Measurements from ENCODE around the gene PTPRK.

The PTPRK gene

GRCh38 chr6:128370072-128370471, 150.3 kb downstream of the PTPRK start:
- Histone ChIP-seq H3K9me3 (ENCODE audit: control insufficient read depth, low read length) (no peaks in the 10 kb centered on the region), H2BK120ac (ENCODE audit: low read depth, low read length) (no peak overlapping the region), H3K4me3 (ENCODE audit: insufficient read depth in 1 of 2, low read depth in 1 of 2, low read length in 2 of 2) (no peak overlapping the region), H2BK15ac (ENCODE audit: low read depth, poor library complexity, severe bottlenecking) (no peak overlapping the region), H3K4me1 (ENCODE audit: control insufficient read depth, insufficient read depth, low read depth, low read length) (no peaks in the 10 kb centered on the region), H2BK5ac (ENCODE audit: low read depth, low read length, poor library complexity, severe bottlenecking) (no peak overlapping the region), H3K27ac (ENCODE audit: low read length, poor library complexity, severe bottlenecking) (no peak overlapping the region), H2AFZ (ENCODE audit: low read depth, low read length) (no peak overlapping the region), H3K4me2 (ENCODE audit: low read length, poor library complexity, severe bottlenecking) (no peak overlapping the region), H4K91ac (ENCODE audit: low read length) (no peak overlapping the region), H3K36me3 (ENCODE audit: control insufficient read depth in 1 of 2, insufficient read depth in 2 of 2, low read depth in 1 of 2, low read length in 2 of 2) (no peaks in the 10 kb centered on the region), H3K27me3 (ENCODE audit: control insufficient read depth in 1 of 2, insufficient read depth in 1 of 2, low read length in 2 of 2) (no peaks in the 10 kb centered on the region), H2AK5ac (ENCODE audit: low read length, severe bottlenecking) (no peak overlapping the region), H3K23ac (ENCODE audit: low read length in 2 of 2) (no peak overlapping the region), H2BK12ac (ENCODE audit: low read length in 2 of 2) (no peak overlapping the region), H3K18ac (ENCODE audit: low read depth in 1 of 2, low read length in 2 of 2) (no peak overlapping the region), H3K9ac (ENCODE audit: low read length) (peak overlapping the region; percentile 48), H3K79me1 (replicated peaks; ENCODE audit: low read length, poor library complexity, severe bottlenecking) (peaks cover 10% of the 10 kb centered on the region), H4K8ac (ENCODE audit: low read length) (no peak overlapping the region), H3K14ac (ENCODE audit: low read length in 2 of 2) (no peak overlapping the region), H3K4ac (ENCODE audit: low read depth in 1 of 2, low read length in 2 of 2) (no peak overlapping the region)
- no CpG with 5 or more reads among the region's 2 CpGs for WGBS
- DNase-seq: peak; percentile 65

GRCh38 chr6:128368213-128368944, 152.0 kb downstream of the PTPRK start:
- Histone ChIP-seq H3K23ac (ENCODE audit: low read length in 2 of 2) (no peak overlapping the region), H3K9ac (ENCODE audit: low read length) (no peak overlapping the region), H3K27me3 (ENCODE audit: control insufficient read depth in 1 of 2, insufficient read depth in 1 of 2, low read length in 2 of 2) (no peaks in the 10 kb centered on the region), H3K9me3 (ENCODE audit: control insufficient read depth, low read length) (no peaks in the 10 kb centered on the region), H3K18ac (ENCODE audit: low read depth in 1 of 2, low read length in 2 of 2) (no peak overlapping the region), H2BK15ac (ENCODE audit: low read depth, poor library complexity, severe bottlenecking) (no peak overlapping the region), H3K4me1 (ENCODE audit: control insufficient read depth, insufficient read depth, low read depth, low read length) (no peaks in the 10 kb centered on the region), H4K91ac (ENCODE audit: low read length) (no peak overlapping the region), H3K4me3 (ENCODE audit: insufficient read depth in 1 of 2, low read depth in 1 of 2, low read length in 2 of 2) (no peak overlapping the region), H2AK5ac (ENCODE audit: low read length, severe bottlenecking) (no peak overlapping the region), H2BK12ac (ENCODE audit: low read length in 2 of 2) (no peak overlapping the region), H3K14ac (ENCODE audit: low read length in 2 of 2) (no peak overlapping the region), H3K36me3 (ENCODE audit: control insufficient read depth in 1 of 2, insufficient read depth in 2 of 2, low read depth in 1 of 2, low read length in 2 of 2) (no peaks in the 10 kb centered on the region), H2BK120ac (ENCODE audit: low read depth, low read length) (no peak overlapping the region), H2BK5ac (ENCODE audit: low read depth, low read length, poor library complexity, severe bottlenecking) (no peak overlapping the region), H3K4me2 (ENCODE audit: low read length, poor library complexity, severe bottlenecking) (no peak overlapping the region), H3K4ac (ENCODE audit: low read depth in 1 of 2, low read length in 2 of 2) (no peak overlapping the region), H2AFZ (ENCODE audit: low read depth, low read length) (no peak overlapping the region), H3K79me1 (replicated peaks; ENCODE audit: low read length, poor library complexity, severe bottlenecking) (peaks cover 5% of the 10 kb centered on the region), H4K8ac (ENCODE audit: low read length) (no peak overlapping the region), H3K27ac (ENCODE audit: low read length, poor library complexity, severe bottlenecking) (no peak overlapping the region)
- WGBS: 34% methylated on average over 2 of the region's 3 CpGs
- DNase-seq: no peak

- Histone ChIP-seq H3K27me3 (ENCODE audit: control insufficient read depth in 1 of 2, insufficient read depth in 1 of 2, low read length in 2 of 2) (no peaks in the 10 kb centered on the region), H3K9me3 (ENCODE audit: control insufficient read depth, low read length) (no peaks in the 10 kb centered on the region), H4K8ac (ENCODE audit: low read length) (no peak overlapping the region), H3K23ac (ENCODE audit: low read length in 2 of 2) (no peak overlapping the region), H3K36me3 (ENCODE audit: control insufficient read depth in 1 of 2, insufficient read depth in 2 of 2, low read depth in 1 of 2, low read length in 2 of 2) (no peaks in the 10 kb centered on the region), H2BK5ac (ENCODE audit: low read depth, low read length, poor library complexity, severe bottlenecking) (no peak overlapping the region), H3K79me1 (replicated peaks; ENCODE audit: low read length, poor library complexity, severe bottlenecking) (peaks cover 5% of the 10 kb centered on the region), H3K4me3 (ENCODE audit: insufficient read depth in 1 of 2, low read depth in 1 of 2, low read length in 2 of 2) (no peak overlapping the region), H2BK15ac (ENCODE audit: low read depth, poor library complexity, severe bottlenecking) (no peak overlapping the region), H2AFZ (ENCODE audit: low read depth, low read length) (no peak overlapping the region), H2BK12ac (ENCODE audit: low read length in 2 of 2) (no peak overlapping the region), H2BK120ac (ENCODE audit: low read depth, low read length) (no peak overlapping the region), H3K14ac (ENCODE audit: low read length in 2 of 2) (no peak overlapping the region), H3K18ac (ENCODE audit: low read depth in 1 of 2, low read length in 2 of 2) (no peak overlapping the region), H3K4me2 (ENCODE audit: low read length, poor library complexity, severe bottlenecking) (no peak overlapping the region), H2AK5ac (ENCODE audit: low read length, severe bottlenecking) (no peak overlapping the region), H3K9ac (ENCODE audit: low read length) (no peak overlapping the region), H3K27ac (ENCODE audit: low read length, poor library complexity, severe bottlenecking) (no peak overlapping the region), H3K4me1 (ENCODE audit: control insufficient read depth, insufficient read depth, low read depth, low read length) (no peaks in the 10 kb centered on the region), H3K4ac (ENCODE audit: low read depth in 1 of 2, low read length in 2 of 2) (no peak overlapping the region), H4K91ac (ENCODE audit: low read length) (no peak overlapping the region)
- WGBS: over 99% methylated on average over 3 of the region's 4 CpGs
- no peak for DNase-seq
Measured at GRCh38 chr6:128367437-128367836, 153.0 kb downstream of the PTPRK start.

GRCh38 chr6:128365520-128366160, 154.8 kb downstream of the PTPRK start:
- WGBS: 100% methylated on average over 2 of the region's 3 CpGs
- no peak overlapping the region for H3K4ac ChIP-seq (ENCODE audit: low read depth in 1 of 2, low read length in 2 of 2)
- H3K27ac ChIP-seq (ENCODE audit: low read length, poor library complexity, severe bottlenecking): no peak overlapping the region
- H2BK12ac ChIP-seq (ENCODE audit: low read length in 2 of 2): no peak overlapping the region
- no peak overlapping the region for H2AFZ ChIP-seq (ENCODE audit: low read depth, low read length)
- H3K9ac ChIP-seq (ENCODE audit: low read length): no peak overlapping the region
- DNase-seq: no peak
- H3K4me3 ChIP-seq (ENCODE audit: insufficient read depth in 1 of 2, low read depth in 1 of 2, low read length in 2 of 2): no peak overlapping the region
- H3K4me2 ChIP-seq (ENCODE audit: low read length, poor library complexity, severe bottlenecking): no peak overlapping the region
- H3K27me3 ChIP-seq (ENCODE audit: control insufficient read depth in 1 of 2, insufficient read depth in 1 of 2, low read length in 2 of 2): no peaks in the 10 kb centered on the region
- no peak overlapping the region for H4K8ac ChIP-seq (ENCODE audit: low read length)
- H3K23ac ChIP-seq (ENCODE audit: low read length in 2 of 2): no peak overlapping the region
- peaks cover 4% of the 10 kb centered on the region for H3K79me1 ChIP-seq (replicated peaks; ENCODE audit: low read length, poor library complexity, severe bottlenecking)
- no peaks in the 10 kb centered on the region for H3K4me1 ChIP-seq (ENCODE audit: control insufficient read depth, insufficient read depth, low read depth, low read length)
- no peak overlapping the region for H2BK5ac ChIP-seq (ENCODE audit: low read depth, low read length, poor library complexity, severe bottlenecking)
- no peak overlapping the region for H2AK5ac ChIP-seq (ENCODE audit: low read length, severe bottlenecking)
- H3K18ac ChIP-seq (ENCODE audit: low read depth in 1 of 2, low read length in 2 of 2): no peak overlapping the region
- no peak overlapping the region for H2BK15ac ChIP-seq (ENCODE audit: low read depth, poor library complexity, severe bottlenecking)
- H3K9me3 ChIP-seq (ENCODE audit: control insufficient read depth, low read length): no peaks in the 10 kb centered on the region
- no peaks in the 10 kb centered on the region for H3K36me3 ChIP-seq (ENCODE audit: control insufficient read depth in 1 of 2, insufficient read depth in 2 of 2, low read depth in 1 of 2, low read length in 2 of 2)
- no peak overlapping the region for H2BK120ac ChIP-seq (ENCODE audit: low read depth, low read length)
- H4K91ac ChIP-seq (ENCODE audit: low read length): no peak overlapping the region
- H3K14ac ChIP-seq (ENCODE audit: low read length in 2 of 2): no peak overlapping the region
